ENCODE results near the gene MLLT10. TPM values are rescaled to one million over a fixed set of nuclear protein-coding genes. Genes with fewer than 3 reads are reported as not detected.

MLLT10 gene
- total RNA-seq, 1 donor, result 50.5 TPM

DNA sequence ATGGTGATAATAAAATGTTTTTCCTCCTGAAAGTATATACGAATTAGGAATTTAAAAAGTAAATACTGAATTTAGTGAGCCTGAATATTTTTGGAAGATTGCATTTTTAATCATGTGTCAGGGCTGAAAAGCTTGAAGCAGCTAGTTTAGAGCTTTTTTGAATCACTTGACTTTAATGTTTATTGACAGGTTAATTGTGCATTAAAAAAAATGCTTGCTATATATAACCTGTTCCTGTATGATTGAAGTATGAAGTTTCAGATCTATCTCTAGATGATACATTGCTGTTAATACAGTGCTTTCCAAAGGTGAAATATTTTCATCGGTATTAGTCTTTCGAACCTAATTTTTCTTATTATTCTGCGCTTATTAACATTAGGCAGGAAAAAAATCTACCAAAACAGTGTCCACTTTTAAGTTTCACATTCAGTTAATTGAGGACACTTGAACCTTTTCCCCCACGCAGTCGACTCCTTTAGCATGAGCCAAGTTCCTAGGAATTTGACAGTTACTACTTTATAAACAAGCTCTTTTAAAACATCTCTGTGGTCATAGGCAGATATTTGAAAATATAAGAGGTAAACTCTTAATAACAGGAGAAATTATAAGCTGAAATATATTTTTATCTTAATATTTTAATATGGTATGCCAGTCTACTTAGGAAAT is 187.1 kb downstream of the MLLT10 start:
- no peak overlapping the region for H3K4me3 ChIP-seq (ENCODE audit: low read depth, low read length)
- peak; percentile 57 for DNase-seq (ENCODE audit: low read depth)
- TF ChIP-seq, protein P1, sequence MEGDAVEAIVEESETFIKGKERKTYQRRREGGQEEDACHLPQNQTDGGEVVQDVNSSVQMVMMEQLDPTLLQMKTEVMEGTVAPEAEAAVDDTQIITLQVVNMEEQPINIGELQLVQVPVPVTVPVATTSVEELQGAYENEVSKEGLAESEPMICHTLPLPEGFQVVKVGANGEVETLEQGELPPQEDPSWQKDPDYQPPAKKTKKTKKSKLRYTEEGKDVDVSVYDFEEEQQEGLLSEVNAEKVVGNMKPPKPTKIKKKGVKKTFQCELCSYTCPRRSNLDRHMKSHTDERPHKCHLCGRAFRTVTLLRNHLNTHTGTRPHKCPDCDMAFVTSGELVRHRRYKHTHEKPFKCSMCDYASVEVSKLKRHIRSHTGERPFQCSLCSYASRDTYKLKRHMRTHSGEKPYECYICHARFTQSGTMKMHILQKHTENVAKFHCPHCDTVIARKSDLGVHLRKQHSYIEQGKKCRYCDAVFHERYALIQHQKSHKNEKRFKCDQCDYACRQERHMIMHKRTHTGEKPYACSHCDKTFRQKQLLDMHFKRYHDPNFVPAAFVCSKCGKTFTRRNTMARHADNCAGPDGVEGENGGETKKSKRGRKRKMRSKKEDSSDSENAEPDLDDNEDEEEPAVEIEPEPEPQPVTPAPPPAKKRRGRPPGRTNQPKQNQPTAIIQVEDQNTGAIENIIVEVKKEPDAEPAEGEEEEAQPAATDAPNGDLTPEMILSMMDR (IDR thresholded peaks at IDR 0.05; ENCODE audit: insufficient read depth, low read depth, low read length), result no peak

DNA sequence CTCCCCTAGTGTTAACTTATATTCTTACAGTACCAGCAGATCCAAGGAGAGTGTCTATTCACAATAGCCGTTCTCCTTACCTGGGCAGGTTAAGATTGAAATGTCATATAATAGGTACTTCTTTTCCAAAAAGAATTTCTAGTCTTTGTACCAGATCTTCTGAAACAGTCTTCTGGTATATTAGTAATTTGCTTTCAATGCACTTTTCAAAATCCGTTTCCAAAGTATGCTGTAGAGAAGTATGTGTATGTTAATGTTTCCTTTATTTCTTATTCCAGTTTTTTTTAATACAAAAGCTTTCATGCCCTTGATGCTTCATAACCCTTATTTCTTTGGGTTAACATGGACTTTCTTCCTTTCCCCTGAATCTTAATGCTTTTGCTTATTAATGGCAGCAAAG is 188.2 kb downstream of the MLLT10 start:
- DNase-seq (ENCODE audit: low read depth), result no peak
- no peak overlapping the region for H3K4me3 ChIP-seq (ENCODE audit: low read depth, low read length)
- TF ChIP-seq, protein P1 (IDR thresholded peaks at IDR 0.05; ENCODE audit: insufficient read depth, low read depth, low read length), result no peak

DNA sequence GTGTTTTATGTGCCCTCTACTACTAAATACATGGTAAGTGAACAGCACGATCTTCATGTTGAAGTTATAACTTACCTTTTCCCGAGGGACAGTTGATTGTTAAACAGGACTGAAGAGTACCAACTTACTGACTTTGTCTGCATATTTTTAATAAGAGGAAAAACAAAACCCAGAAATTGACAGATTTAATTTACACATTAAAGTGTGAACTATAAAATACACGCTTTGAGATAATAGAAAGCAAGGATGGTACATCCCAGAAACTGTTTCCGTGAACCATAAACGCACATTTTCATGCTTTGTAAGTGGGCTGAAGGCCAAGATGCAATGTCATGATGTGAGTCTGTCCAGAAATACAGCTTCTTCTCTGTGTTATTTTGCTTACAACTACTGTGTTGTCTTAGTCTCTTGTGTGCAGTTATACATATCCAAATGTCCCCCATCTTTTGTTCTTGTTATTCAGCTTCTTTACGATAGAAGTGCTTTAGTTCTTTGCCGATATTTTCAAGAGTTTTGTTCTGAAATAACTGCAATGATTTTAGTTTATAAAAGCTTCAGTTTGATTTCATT is 190.1 kb downstream of the MLLT10 start:
- H3K4me3 ChIP-seq (ENCODE audit: low read depth, low read length), result no peak overlapping the region
- peak; percentile 56 for DNase-seq (ENCODE audit: low read depth)
- TF ChIP-seq, protein P1 (IDR thresholded peaks at IDR 0.05; ENCODE audit: insufficient read depth, low read depth, low read length), result no peak

DNA sequence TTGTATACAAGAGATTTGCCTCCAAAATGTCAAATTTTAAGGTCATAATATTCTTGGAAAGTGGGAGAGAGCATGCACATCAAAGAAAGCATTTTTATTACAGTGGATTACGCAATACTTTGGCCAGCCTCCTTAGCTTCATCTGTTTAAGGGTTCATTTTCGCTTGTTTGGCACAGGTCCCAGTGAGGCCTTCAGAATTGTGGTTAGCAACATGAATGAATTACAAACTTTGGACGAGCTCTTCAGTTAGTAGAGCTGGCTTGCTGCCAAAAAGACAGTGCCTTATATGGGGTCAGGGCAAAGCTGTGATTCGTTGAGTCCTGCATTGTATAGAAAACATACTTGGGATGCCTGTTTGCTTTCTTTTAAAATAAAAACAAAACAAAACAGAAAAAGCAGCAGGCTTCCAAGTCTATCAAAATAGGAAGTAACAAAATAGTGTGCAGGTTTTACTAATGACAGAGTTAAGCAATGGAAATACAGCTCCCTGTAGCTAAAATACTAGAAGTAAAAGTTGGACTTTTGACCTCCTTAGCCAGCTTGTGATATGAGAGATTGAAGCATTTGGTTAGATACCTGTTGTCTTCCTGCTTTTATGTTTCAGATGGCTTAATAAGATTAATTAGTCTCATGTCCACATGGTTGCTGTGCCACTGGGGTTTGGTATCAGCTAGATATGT is 190.8 kb downstream of the MLLT10 start:
- TF ChIP-seq, protein P1 (IDR thresholded peaks at IDR 0.05; ENCODE audit: insufficient read depth, low read depth, low read length), result no peak
- peak; percentile 100 for DNase-seq (ENCODE audit: low read depth)
- H3K4me3 ChIP-seq (ENCODE audit: low read depth, low read length), result no peak overlapping the region

DNA sequence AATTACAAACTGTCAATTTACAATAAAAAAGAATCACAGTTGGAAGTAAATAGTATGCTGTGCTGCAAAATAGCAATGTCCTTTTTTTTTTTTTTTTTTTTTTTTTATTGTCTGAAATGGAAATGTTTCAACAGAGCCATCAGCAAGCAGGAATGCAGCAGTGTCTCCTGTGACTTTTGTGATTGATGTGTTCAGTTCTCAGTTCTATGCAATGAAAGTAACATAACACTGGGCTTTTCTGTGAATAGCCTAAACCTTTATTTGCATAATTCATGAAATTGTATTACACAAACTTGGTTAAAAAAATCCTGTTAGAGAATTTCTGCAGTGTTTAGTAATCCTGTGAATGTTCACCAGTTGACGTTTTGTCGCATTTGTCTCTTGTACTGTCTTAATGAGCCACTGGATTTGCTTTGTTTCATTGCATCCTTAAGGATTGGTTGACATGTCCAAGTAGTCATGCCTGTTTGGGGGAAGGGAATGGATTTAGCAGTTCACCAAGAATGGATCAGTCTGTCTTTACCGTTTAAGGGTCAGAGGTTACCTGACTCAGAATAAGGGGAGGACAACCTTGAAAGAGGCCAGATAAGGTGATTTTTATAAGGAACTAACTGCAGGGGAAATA is 192.7 kb downstream of the MLLT10 start:
- DNase-seq (ENCODE audit: low read depth), result no peak
- TF ChIP-seq, protein P1 (IDR thresholded peaks at IDR 0.05; ENCODE audit: insufficient read depth, low read depth, low read length), result no peak
- H3K4me3 ChIP-seq (ENCODE audit: low read depth, low read length), result no peak overlapping the region

DNA sequence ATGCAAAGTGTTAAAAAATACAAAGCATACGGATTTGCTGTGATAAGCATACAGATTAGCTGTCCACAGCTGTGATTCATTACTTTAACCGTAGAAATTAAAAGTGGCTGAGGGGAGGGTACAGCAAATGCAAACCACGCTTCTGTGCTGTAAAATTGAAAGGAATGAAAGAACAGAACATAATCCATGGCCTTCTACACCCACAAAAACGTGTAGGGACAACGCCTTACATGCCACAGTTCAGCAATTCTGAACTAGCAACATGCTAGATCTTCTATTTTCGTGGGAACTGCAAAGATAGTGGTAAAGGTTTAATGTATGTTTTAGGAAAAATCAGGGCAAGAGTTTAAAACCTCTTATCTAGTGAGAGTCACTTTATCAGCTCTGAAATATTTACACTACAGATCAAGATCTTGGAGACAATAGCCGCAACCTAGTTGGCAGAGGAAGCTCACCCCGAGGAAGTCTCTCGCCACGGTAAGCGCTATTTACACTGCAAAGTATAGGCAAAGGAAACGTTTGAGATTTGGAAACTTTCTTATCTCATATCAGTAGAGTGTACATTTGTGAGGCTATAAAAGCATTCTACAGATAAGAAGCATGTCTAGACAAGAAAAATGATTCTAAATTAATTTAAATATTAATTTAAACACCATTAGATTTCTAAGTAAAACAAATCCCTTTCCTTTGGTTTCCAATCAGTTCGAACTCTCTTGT is 193.6 kb downstream of the MLLT10 start:
- H3K4me3 ChIP-seq (ENCODE audit: low read depth, low read length), result no peak overlapping the region
- TF ChIP-seq, protein P1 (IDR thresholded peaks at IDR 0.05; ENCODE audit: insufficient read depth, low read depth, low read length), result no peak
- DNase-seq (ENCODE audit: low read depth), result peak; percentile 75
